Ovary (tissue), 9 donors: Measurements from ENCODE around the gene MBOAT7. TPM values are rescaled to one million over a fixed set of nuclear protein-coding genes. Genes with fewer than 3 reads are reported as not detected.

ENCODE experiments used
- DNase-seq, 5 donors: peaks; one replicate each; pipeline ENCODE4 v3.0.0-alpha.2; 2019 to 2020
- H3K27ac ChIP-seq, 2 donors: fragments of 200-600 bp; one replicate each; pipeline versions ENCODE4 v1.5.1 to v1.8.0; 2019 to 2022
- H3K27me3 ChIP-seq: fragments of 200-600 bp; one replicate; pipeline ENCODE4 v1.8.0; 2022
- H3K36me3 ChIP-seq: fragments of 200-600 bp; sonication (generic); one replicate; pipeline ENCODE4 v1.5.1; 2019
- H3K4me1 ChIP-seq: one replicate; pipeline ENCODE4 v1.8.1; 2013; ENCODE audit warnings: mild to moderate bottlenecking, moderate library complexity; ENCODE audit not compliant: insufficient read depth
- H3K4me3 ChIP-seq: fragments of 200-600 bp; sonication (generic); one replicate; pipeline ENCODE4 v1.5.1; 2017
- H3K9me3 ChIP-seq, 2 donors: fragments of 200-600 bp in 1 of 2; sonication (generic) in 1 of 2; one replicate each; pipeline versions ENCODE4 v1.5.1 to v1.8.1; 2013 to 2019; ENCODE audit warnings: mild to moderate bottlenecking in 1 of 2, moderate library complexity in 1 of 2
- EP300 ChIP-seq: sonication (generic); formaldehyde crosslinking; IDR thresholded peaks from one replicate; pipeline ENCODE4 v1.6.1; 2017; ENCODE audit warnings: antibody characterized with exemption
- POLR2A ChIP-seq: fragments of 450-650 bp; IDR thresholded peaks from one replicate; pipeline ENCODE4 v1.6.1; 2017; ENCODE audit warnings: antibody characterized with exemption, mild to moderate bottlenecking, moderate library complexity
- WGBS, 3 donors: extraction: QIAGEN DNeasy Blood & Tissue Kit in 1 of 3; methylation state at CpG; one replicate each; pipeline versions ENCODE4 v1.1.5 to v1.1.7; 2013 to 2017; 5-methylcytosine and 5-hydroxymethylcytosine counted together
- intact Hi-C, 4 donors: fragments of 100-400 bp; cut with DNase I; formaldehyde crosslinking; loops; one replicate each; pipeline versions ENCODE4 v1.11.0 to v1.15.1; 2022 to 2023
- polyA plus RNA-seq, 2 donors: library from polyadenylated mRNA; stranded (reverse); fragments of 200-250 nt in 1 of 2; fragments of 350-450 nt in 1 of 2; fragmentation: Illumina TruSeq in 1 of 2; extraction: RNeasy Lipid Tissue Mini Kit (QIAGEN cat#74804) in 1 of 2; gene quantifications; one replicate each; pipeline ENCODE4 v1.2.3, GENCODE V29; 2013 to 2014
- total RNA-seq, 7 donors: library from RNA; depleted of rRNA in 2 of 7; stranded (reverse); fragments of >200 nt in 2 of 7; fragmentation: NEBNext Ultra II Directional in 3 of 7; extraction: Animal tissue kit (Norgen Biotek cat#: 25700) in 3 of 7; gene quantifications; one replicate each; pipeline versions ENCODE4 v1.1.0 to v1.2.4, GENCODE V29; 2016 to 2023
- TF ChIP-seq, protein P1 (sequence below), 3 donors: fragments of 450-650 bp in 2 of 3; fragments of 200-600 bp in 1 of 3; IDR thresholded peaks; one replicate each; pipeline versions ENCODE4 v1.5.1 to v1.8.0; 2016 to 2022; ENCODE audit warnings: antibody characterized with exemption in 3 of 3, mild to moderate bottlenecking in 1 of 3
- donor health status: DM: no; HTN: no; CAD: no; lungs with moderate emphysema.
- donor health status: DM: no; HTN: no; CAD: no.
- donor health status: Bipolar disorder and iron deficiency.
- donor health status: DM: yes; HTN: yes; CAD: no.
- donor health status: DM: no; HTN: no; CAD: no.
- donor health status: DM: yes; HTN: yes; CAD: no.

The MBOAT7 gene
- total and polyA plus RNA-seq, 9 donors: 41.0 to 105 (median 51.5) TPM

DNA sequence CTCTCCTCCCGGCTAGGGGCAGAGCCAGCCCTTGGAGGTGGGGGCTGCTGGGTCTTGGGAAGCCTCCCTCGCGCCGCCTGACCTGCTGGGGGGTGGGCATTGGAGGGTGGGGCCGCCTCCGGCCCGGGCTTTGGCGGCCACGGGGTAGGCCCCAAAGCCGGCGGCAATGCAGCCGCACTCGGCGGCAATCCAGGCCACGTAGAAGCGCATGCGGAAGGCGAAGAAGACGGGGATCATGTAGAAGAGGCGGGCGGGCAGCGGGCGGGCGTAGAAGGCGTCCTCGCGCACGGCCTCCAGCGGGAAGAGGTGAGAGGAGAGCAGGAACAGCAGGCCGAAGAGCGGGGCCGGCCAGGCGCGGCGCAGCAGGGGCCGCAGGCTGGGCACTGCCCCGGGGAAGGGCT is 8.7 kb downstream of the MBOAT7 start:
- TF ChIP-seq, protein P1, sequence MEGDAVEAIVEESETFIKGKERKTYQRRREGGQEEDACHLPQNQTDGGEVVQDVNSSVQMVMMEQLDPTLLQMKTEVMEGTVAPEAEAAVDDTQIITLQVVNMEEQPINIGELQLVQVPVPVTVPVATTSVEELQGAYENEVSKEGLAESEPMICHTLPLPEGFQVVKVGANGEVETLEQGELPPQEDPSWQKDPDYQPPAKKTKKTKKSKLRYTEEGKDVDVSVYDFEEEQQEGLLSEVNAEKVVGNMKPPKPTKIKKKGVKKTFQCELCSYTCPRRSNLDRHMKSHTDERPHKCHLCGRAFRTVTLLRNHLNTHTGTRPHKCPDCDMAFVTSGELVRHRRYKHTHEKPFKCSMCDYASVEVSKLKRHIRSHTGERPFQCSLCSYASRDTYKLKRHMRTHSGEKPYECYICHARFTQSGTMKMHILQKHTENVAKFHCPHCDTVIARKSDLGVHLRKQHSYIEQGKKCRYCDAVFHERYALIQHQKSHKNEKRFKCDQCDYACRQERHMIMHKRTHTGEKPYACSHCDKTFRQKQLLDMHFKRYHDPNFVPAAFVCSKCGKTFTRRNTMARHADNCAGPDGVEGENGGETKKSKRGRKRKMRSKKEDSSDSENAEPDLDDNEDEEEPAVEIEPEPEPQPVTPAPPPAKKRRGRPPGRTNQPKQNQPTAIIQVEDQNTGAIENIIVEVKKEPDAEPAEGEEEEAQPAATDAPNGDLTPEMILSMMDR (IDR thresholded peaks at IDR 0.05): no peak
- TF ChIP-seq POLR2A (no peak), EP300 (no peak)
- Histone ChIP-seq H3K27ac (no peak overlapping the region), H3K4me3 (no peak overlapping the region), H3K36me3 (no peaks in the 10 kb centered on the region), H3K9me3 (no peaks in the 10 kb centered on the region), H3K27me3 (no peaks in the 10 kb centered on the region), H3K4me1 (no peaks in the 10 kb centered on the region)
- DNase-seq: no peak
- intact Hi-C loops: no loop called here
- 91 to 94% (median 91%) methylated on average over 37 of the region's 37 CpGs for WGBS, 3 donors

DNA sequence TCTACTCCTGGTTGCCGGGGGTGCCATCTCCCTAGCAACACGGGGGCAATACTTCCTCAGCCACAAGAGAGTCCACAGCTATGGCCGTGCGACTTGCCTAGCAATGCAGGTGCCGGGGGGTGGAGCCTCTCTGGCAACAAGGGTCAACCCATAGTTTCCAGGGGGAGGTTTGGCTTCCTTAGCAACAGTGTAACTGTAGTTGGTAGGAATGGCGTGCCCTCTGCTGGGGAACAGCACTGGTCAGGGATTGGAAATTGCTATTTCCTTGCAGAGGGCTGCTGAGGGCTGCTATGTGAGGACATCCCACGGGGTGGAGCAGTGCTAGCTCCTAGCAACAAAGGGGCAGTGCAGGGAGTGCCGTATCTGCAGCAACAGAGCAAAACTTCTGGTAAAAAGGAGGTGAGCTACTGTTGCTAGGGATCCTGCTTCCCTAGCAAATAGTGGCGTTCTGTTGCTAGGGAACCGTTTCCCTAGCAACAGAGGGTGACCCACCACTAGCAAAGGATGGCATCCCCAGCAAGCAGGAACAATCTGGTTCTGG is 9.4 kb downstream of the MBOAT7 start:
- TF ChIP-seq, protein P1 (IDR thresholded peaks at IDR 0.05): no peak
- no peak for TF ChIP-seq POLR2A
- intact Hi-C loops: loop anchor here in 1 of 4 donors (10.0 kb wide), 1 partner anchor 55 kb away; no protein-coding TSS in a partner anchor

DNA sequence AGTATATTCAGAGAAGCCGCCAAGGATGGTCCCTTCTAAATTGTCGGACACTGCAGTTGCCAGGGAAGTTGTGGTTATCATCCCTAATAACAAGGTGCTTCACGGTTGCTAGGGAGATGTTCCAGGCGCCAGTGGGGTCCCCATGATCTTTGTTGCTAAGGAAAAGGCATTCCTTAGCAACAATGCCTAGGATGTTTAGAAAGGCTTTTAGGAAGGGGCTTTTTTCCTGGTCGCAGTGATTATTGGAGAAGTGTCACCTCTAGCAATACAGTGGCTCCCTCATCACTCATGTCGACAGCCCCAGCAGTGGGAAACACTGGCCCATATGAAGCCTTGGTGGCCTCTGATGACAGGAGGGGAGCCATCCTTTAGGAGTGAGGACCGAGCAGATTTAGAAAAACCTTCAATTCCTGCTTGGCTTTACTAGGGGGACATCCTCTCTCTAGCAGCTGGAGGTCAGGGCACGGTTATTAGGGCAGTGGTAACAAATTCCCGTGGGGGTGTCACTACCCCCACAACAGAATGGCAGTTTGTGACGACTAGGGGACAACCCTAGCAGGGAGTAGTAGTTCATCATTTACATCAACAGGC is 10.0 kb downstream of the MBOAT7 start:
- Histone ChIP-seq H3K4me3 (no peak overlapping the region), H3K36me3 (no peaks in the 10 kb centered on the region), H3K9me3 (no peaks in the 10 kb centered on the region), H3K4me1 (no peaks in the 10 kb centered on the region), H3K27ac (no peak overlapping the region), H3K27me3 (no peaks in the 10 kb centered on the region)
- no peak for DNase-seq
- WGBS, 3 donors: 82 to 92% (median 86%) methylated on average over 10 of the region's 10 CpGs
- TF ChIP-seq EP300 (no peak), POLR2A (no peak)
- TF ChIP-seq, protein P1 (IDR thresholded peaks at IDR 0.05): no peak
- intact Hi-C loops: loop anchor here in 1 of 4 donors (10.0 kb wide), 1 partner anchor 55 kb away; no protein-coding TSS in a partner anchor

More for the DNA sequence above, 9.4 kb downstream of the MBOAT7 start:
- 60 to 61% (median 60%) methylated on average over 10 of the region's 10 CpGs for WGBS, 3 donors
- no peaks in the 10 kb centered on the region for H3K9me3 ChIP-seq
- no peak overlapping the region for H3K4me3 ChIP-seq
- no peaks in the 10 kb centered on the region for H3K4me1 ChIP-seq
- H3K36me3 ChIP-seq: no peaks in the 10 kb centered on the region
- no peak overlapping the region for H3K27ac ChIP-seq
- H3K27me3 ChIP-seq: no peaks in the 10 kb centered on the region
- no peak for DNase-seq

DNA sequence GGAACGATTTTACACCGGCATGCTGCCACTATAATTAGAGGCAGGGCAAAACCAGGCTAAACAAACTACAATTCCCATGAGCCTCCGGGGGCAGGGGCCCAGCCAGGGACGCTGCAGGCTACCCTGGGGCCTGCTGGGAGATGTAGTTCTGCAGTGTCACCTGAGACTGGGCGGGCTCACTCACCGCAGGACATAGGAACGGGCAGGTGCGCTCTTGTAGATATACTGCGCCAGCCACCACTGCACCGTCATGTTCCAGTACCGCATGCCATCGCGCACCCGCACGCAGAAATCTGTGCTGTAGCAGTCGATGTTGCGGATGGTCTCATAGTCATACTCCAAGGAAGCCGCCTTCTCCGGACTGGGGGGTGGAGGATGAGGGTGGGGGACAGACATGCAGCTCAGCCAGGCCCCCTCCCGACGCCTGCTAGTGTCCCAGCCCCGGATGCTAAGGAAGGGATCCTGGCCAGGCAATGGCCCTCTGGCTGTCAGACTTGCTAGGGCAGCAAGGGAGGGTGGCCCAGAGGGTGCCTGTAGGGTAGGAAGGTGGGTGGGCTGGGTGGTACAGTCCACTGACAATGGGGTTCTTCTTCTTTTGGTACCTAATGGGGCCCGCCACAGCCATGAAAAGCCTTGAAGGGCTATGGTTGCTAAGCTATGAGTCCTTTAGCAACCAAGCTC is 10.7 kb downstream of the MBOAT7 start:
- no peak overlapping the region for H3K27ac ChIP-seq
- intact Hi-C loops: loop anchor here in 1 of 4 donors (10.0 kb wide), 1 partner anchor 56 kb away; no protein-coding TSS in a partner anchor
- H3K27me3 ChIP-seq: no peaks in the 10 kb centered on the region
- DNase-seq: no peak
- H3K36me3 ChIP-seq: no peaks in the 10 kb centered on the region
- H3K4me1 ChIP-seq: no peaks in the 10 kb centered on the region
- TF ChIP-seq POLR2A (no peak), EP300 (no peak)
- TF ChIP-seq, protein P1 (IDR thresholded peaks at IDR 0.05): no peak
- WGBS, 3 donors: 73 to 82% (median 73%) methylated on average over 23 of the region's 23 CpGs
- no peaks in the 10 kb centered on the region for H3K9me3 ChIP-seq
- H3K4me3 ChIP-seq: no peak overlapping the region
